H9 (cell line): ENCODE data around the gene THRB. TPM values are rescaled to one million over a fixed set of nuclear protein-coding genes. Genes with fewer than 3 reads are reported as not detected.

ENCODE experiments used
- DNase-seq: peaks from one replicate; pipeline ENCODE4 v3.0.0-alpha.2; 2017
- H2AFZ ChIP-seq: one replicate; pipeline ENCODE4 v1.6.1; 2013; ENCODE audit warnings: mild to moderate bottlenecking, low read length, control low read depth, moderate library complexity
- H2AK5ac ChIP-seq: 2 replicates; pipeline ENCODE4 v1.6.1; 2013; ENCODE audit warnings: low read length, control low read depth, mixed read lengths; ENCODE audit not compliant: insufficient read length
- H2BK120ac ChIP-seq: one replicate; pipeline ENCODE4 v1.6.1; 2013; ENCODE audit warnings: low read depth, mild to moderate bottlenecking, low read length, control low read depth, inconsistent platforms; ENCODE audit not compliant: poor library complexity, severe bottlenecking
- H2BK12ac ChIP-seq: 2 replicates; pipeline ENCODE4 v1.6.1; 2013; ENCODE audit warnings: low read length, control low read depth, mixed read lengths, low read depth; ENCODE audit not compliant: insufficient read length
- H2BK15ac ChIP-seq: 2 replicates; pipeline ENCODE4 v1.6.1; 2013; ENCODE audit warnings: low read depth, low read length, control low read depth
- H2BK20ac ChIP-seq: one replicate; pipeline ENCODE4 v1.6.1; 2013; ENCODE audit warnings: low read depth, mild to moderate bottlenecking, low read length, control low read depth, inconsistent platforms; ENCODE audit not compliant: poor library complexity, severe bottlenecking
- H2BK5ac ChIP-seq: 2 replicates; pipeline ENCODE4 v1.6.1; 2013; ENCODE audit warnings: low read length, control low read depth, mixed read lengths; ENCODE audit not compliant: insufficient read length
- H3K14ac ChIP-seq: 2 replicates; pipeline ENCODE4 v1.6.1; 2013; ENCODE audit warnings: low read length, control low read depth; ENCODE audit not compliant: insufficient read depth
- H3K18ac ChIP-seq: 2 replicates; pipeline ENCODE4 v1.6.1; 2013; ENCODE audit warnings: low read depth, mild to moderate bottlenecking, mixed read lengths, low read length, control low read depth; ENCODE audit not compliant: insufficient read length
- H3K23ac ChIP-seq: 2 replicates; pipeline ENCODE4 v1.6.1; 2013; ENCODE audit warnings: low read length, control low read depth, mixed read lengths, low read depth; ENCODE audit not compliant: insufficient read length
- H3K23me2 ChIP-seq: 2 replicates; pipeline ENCODE4 v1.6.1; 2013; ENCODE audit warnings: low read depth, mild to moderate bottlenecking, mixed read lengths, low read length, control low read depth; ENCODE audit not compliant: insufficient read length, poor library complexity, severe bottlenecking
- H3K27ac ChIP-seq: 2 replicates; pipeline ENCODE4 v1.5.1; 2013; ENCODE audit warnings: low read length, control low read depth, mixed read lengths, low read depth; ENCODE audit not compliant: insufficient read length
- H3K27me3 ChIP-seq: 2 replicates; pipeline ENCODE4 v1.6.1; 2013; ENCODE audit warnings: low read length, control low read depth, inconsistent platforms; ENCODE audit not compliant: insufficient read depth
- H3K4ac ChIP-seq: 2 replicates; pipeline ENCODE4 v1.6.1; 2013; ENCODE audit warnings: low read depth, mild to moderate bottlenecking, control low read depth, inconsistent platforms, low read length, moderate library complexity
- H3K4me1 ChIP-seq: 2 replicates; pipeline ENCODE4 v1.6.1; 2013; ENCODE audit warnings: low read length, control low read depth, inconsistent platforms; ENCODE audit not compliant: insufficient read depth
- H3K4me2 ChIP-seq: 2 replicates; pipeline ENCODE4 v1.6.1; 2013; ENCODE audit warnings: low read length, control low read depth, mixed read lengths; ENCODE audit not compliant: insufficient read length, insufficient read depth
- H3K56ac ChIP-seq: 2 replicates; pipeline ENCODE4 v1.6.1; 2013; ENCODE audit warnings: low read depth, mild to moderate bottlenecking, mixed read lengths, low read length, control low read depth; ENCODE audit not compliant: insufficient read length
- H3K79me1 ChIP-seq: 2 replicates; pipeline ENCODE4 v1.6.1; 2013; ENCODE audit warnings: low read depth, mild to moderate bottlenecking, moderate library complexity, low read length, control low read depth, inconsistent platforms; ENCODE audit not compliant: insufficient read depth, poor library complexity, severe bottlenecking
- H3K79me2 ChIP-seq: 2 replicates; pipeline ENCODE4 v1.6.1; 2013; ENCODE audit warnings: low read length, control low read depth, inconsistent platforms; ENCODE audit not compliant: insufficient read depth
- H3K9ac ChIP-seq: 2 replicates; pipeline ENCODE4 v1.6.1; 2013; ENCODE audit warnings: low read length, control low read depth, mixed read lengths; ENCODE audit not compliant: insufficient read length; ENCODE audit errors: extremely low read depth
- H3K9me3 ChIP-seq: one replicate; pipeline ENCODE4 v1.6.1; 2013; ENCODE audit warnings: low read depth, low read length, inconsistent platforms; ENCODE audit not compliant: control insufficient read depth
- H3T11ph ChIP-seq: one replicate; pipeline ENCODE4 v1.6.1; 2013; ENCODE audit warnings: mild to moderate bottlenecking, low read length, control low read depth, inconsistent platforms
- H4K20me1 ChIP-seq: one replicate; pipeline ENCODE4 v1.6.1; 2013; ENCODE audit not compliant: control insufficient read depth, insufficient read length, insufficient read depth
- H4K5ac ChIP-seq: 2 replicates; pipeline ENCODE4 v1.6.1; 2013; ENCODE audit warnings: low read depth, mild to moderate bottlenecking, mixed read lengths, low read length, control low read depth; ENCODE audit not compliant: insufficient read length
- H4K8ac ChIP-seq: replicated peaks from 2 replicates; pipeline ENCODE4 v1.6.1; 2013; ENCODE audit warnings: low read length, control low read depth, mixed read lengths, low read depth; ENCODE audit not compliant: insufficient read length
- H4K91ac ChIP-seq: 2 replicates; pipeline ENCODE4 v1.6.1; 2013; ENCODE audit warnings: low read depth, mild to moderate bottlenecking, moderate library complexity, mixed read lengths, low read length, control low read depth; ENCODE audit not compliant: insufficient read length
- H3K27ac Mint-ChIP-seq, 3 experiments: 2 replicates in 2 of 3; 3 replicates in 1 of 3; pipeline ENCODE4 v1.8.0; 2020 to 2021; ENCODE audit warnings: mixed read lengths in 3 of 3, mild to moderate bottlenecking in 1 of 3, moderate library complexity in 1 of 3
- H3K27me3 Mint-ChIP-seq: 2 replicates; pipeline ENCODE4 v1.8.0; 2021; ENCODE audit warnings: low read depth, mild to moderate bottlenecking, moderate library complexity, mixed read lengths
- H3K36me3 Mint-ChIP-seq, 3 experiments: 2 replicates in 2 of 3; 3 replicates in 1 of 3; pipeline ENCODE4 v1.8.0; 2020 to 2021; ENCODE audit warnings: low read depth in 3 of 3, mixed read lengths in 3 of 3; ENCODE audit not compliant: insufficient read depth in 1 of 3
- H3K4me1 Mint-ChIP-seq, 2 experiments: 2 replicates each; pipeline ENCODE4 v1.8.0; 2020; ENCODE audit warnings: mixed read lengths in 2 of 2
- H3K4me3 Mint-ChIP-seq, 2 experiments: 2 replicates in 1 of 2; 3 replicates in 1 of 2; pipeline ENCODE4 v1.8.0; 2020 to 2021; ENCODE audit warnings: mild to moderate bottlenecking in 2 of 2, mixed read lengths in 2 of 2, moderate library complexity in 1 of 2
- H3K9me3 Mint-ChIP-seq, 2 experiments: 2 replicates in 1 of 2; 3 replicates in 1 of 2; pipeline ENCODE4 v1.8.0; 2020; ENCODE audit warnings: mild to moderate bottlenecking in 2 of 2, mixed read lengths in 2 of 2, moderate library complexity in 1 of 2
- CTCF ChIP-seq: fragments of 200-600 bp; sonication (generic); conservative IDR thresholded peaks from 3 replicates; pipeline ENCODE4 v1.8.0; 2021; ENCODE audit warnings: antibody characterized with exemption, mild to moderate bottlenecking
- WGBS: extraction: QIAGEN DNeasy Blood & Tissue Kit; methylation state at CpG from one replicate; pipeline ENCODE4 v1.1.7; 2013; ENCODE audit warnings: missing lambda C conversion rate, low lambda C conversion rate, mixed read lengths; ENCODE audit not compliant: insufficient read length; ENCODE audit errors: extremely low coverage; 5-methylcytosine and 5-hydroxymethylcytosine counted together
- total RNA-seq: library from RNA; stranded (reverse); gene quantifications from 2 replicates; pipeline ENCODE4 v1.2.1, GENCODE V29; 2021

The THRB gene
- total RNA-seq, 1 experiment from 2014 or later: 8.6 TPM

- no peak overlapping the region for H3K27ac ChIP-seq
- no CpG with 5 or more reads among the region's 4 CpGs for WGBS
- H3K4me2 ChIP-seq: no peak overlapping the region
- no peak overlapping the region for H4K8ac ChIP-seq
- no peak overlapping the region for H2BK15ac ChIP-seq
- H3K14ac ChIP-seq: no peak overlapping the region; the same call in 1 of the 2 replicates
- Mint-ChIP-seq H3K9me3 (no peaks in the 10 kb centered on the region), H3K27ac (no peak overlapping the region; a peak in 1 of 7 replicates), H3K27me3 (no peaks in the 10 kb centered on the region), H3K4me3 (no peak overlapping the region), H3K36me3 (no peaks in the 10 kb centered on the region), H3K4me1 (peaks cover 35 to 37% of the 10 kb centered on the region in 2 experiments)
- H3K23ac ChIP-seq: no peak overlapping the region
- H3K79me1 ChIP-seq: no peaks in the 10 kb centered on the region
- no peak for TF ChIP-seq CTCF
- no peaks in the 10 kb centered on the region for H3K9me3 ChIP-seq
- no peak overlapping the region for H2BK120ac ChIP-seq
- no peak overlapping the region for H3K18ac ChIP-seq
- H3K23me2 ChIP-seq: no peaks in the 10 kb centered on the region
- no peak overlapping the region for H3K9ac ChIP-seq
- no peak overlapping the region for H2AK5ac ChIP-seq
- no peaks in the 10 kb centered on the region for H3K27me3 ChIP-seq
- H3K4me1 ChIP-seq: no peaks in the 10 kb centered on the region; the same call in 1 of the 2 replicates
- no peak overlapping the region for H4K91ac ChIP-seq
- H2BK12ac ChIP-seq: no peak overlapping the region
- H3K79me2 ChIP-seq: no peaks in the 10 kb centered on the region
- no peaks in the 10 kb centered on the region for H4K20me1 ChIP-seq
- H4K5ac ChIP-seq: no peak overlapping the region
- H2BK20ac ChIP-seq: no peak overlapping the region
- no peak for DNase-seq
- H3K4ac ChIP-seq: no peak overlapping the region
- H2AFZ ChIP-seq: no peak overlapping the region
- H3T11ph ChIP-seq: no peak overlapping the region
- H3K56ac ChIP-seq: no peak overlapping the region
- no peak overlapping the region for H2BK5ac ChIP-seq
Measured at GRCh38 chr3:24220859-24221657, 273.6 kb downstream of the THRB start.
